ENCODE results near the gene OR51L1. TPM values are rescaled to one million over a fixed set of nuclear protein-coding genes. Genes with fewer than 3 reads are reported as not detected.
"Not testable (repeated sequence)": the region's sequence is repeated elsewhere in the genome, so short reads cannot be mapped to it uniquely, and the experiment has no call there.

OR51L1 gene
- polyA plus RNA-seq (2013, experiment 1 of 2): not detected
- polyA plus RNA-seq (2013, experiment 2 of 2): not detected

- no CpG with 5 or more reads among the region's 2 CpGs for WGBS (ENCODE audit: extremely low coverage, insufficient coverage, low lambda C conversion rate)
- Histone ChIP-seq H3K9ac (ENCODE audit: low read length) (no peak within 1 kb of the TSS), H2BK120ac (ENCODE audit: low read depth, low read length) (no peak within 1 kb of the TSS), H3K4me3 (ENCODE audit: low read length) (no peak within 1 kb of the TSS), H3K27me3 (ENCODE audit: insufficient read depth, low read length, poor library complexity) (no peaks in the 10 kb centered on the region), H3K4ac (ENCODE audit: low read depth, low read length) (no peak within 1 kb of the TSS), H3K36me3 (ENCODE audit: control insufficient read depth, insufficient read depth, low read length) (no peaks in the 10 kb centered on the region), H4K5ac (ENCODE audit: low read length) (no peak within 1 kb of the TSS), H3K56ac (ENCODE audit: low read length) (no peak within 1 kb of the TSS), H3K18ac (ENCODE audit: low read length) (no peak within 1 kb of the TSS), H3K79me2 (ENCODE audit: control insufficient read depth, insufficient read depth, low read length) (no peaks in the 10 kb centered on the region), H3K79me1 (ENCODE audit: low read length) (no peaks in the 10 kb centered on the region), H4K8ac (ENCODE audit: low read depth, low read length) (no peak within 1 kb of the TSS), H2BK15ac (replicated peaks; ENCODE audit: low read depth) (no peak within 1 kb of the TSS), H3K4me1 (ENCODE audit: control insufficient read depth, low read depth, low read length) (no peaks in the 10 kb centered on the region), H3K23ac (ENCODE audit: low read length) (no peak within 1 kb of the TSS), H3K4me2 (ENCODE audit: low read length) (no peak within 1 kb of the TSS), H2BK5ac (ENCODE audit: low read length) (no peak within 1 kb of the TSS), H3K27ac (ENCODE audit: low read depth, low read length) (no peak within 1 kb of the TSS), H2AK5ac (ENCODE audit: low read length) (no peak within 1 kb of the TSS)
- no peak for DNase-seq
Observed at GRCh38 chr11:4994551-4994950, at the start of gene OR51L1. TSS of gene OR51L1 (plus strand) at chr11:4994851. CDS start at chr11:4998983, 4,132 bp downstream.

GRCh38 chr11:4947505-4947904, 47.1 kb upstream of the OR51L1 start, which contains the start of gene OR51A4:
TSS of gene OR51A4 (minus strand) at chr11:4947605. CDS start at chr11:4947100, 505 bp downstream.
- DNase-seq: no peak
- Histone ChIP-seq H3K27ac (ENCODE audit: low read depth, low read length) (no peak within 1 kb of the TSS), H3K27me3 (ENCODE audit: insufficient read depth, low read length, poor library complexity) (no peaks in the 10 kb centered on the region), H3K23ac (ENCODE audit: low read length) (no peak within 1 kb of the TSS), H3K18ac (ENCODE audit: low read length) (no peak within 1 kb of the TSS), H4K5ac (ENCODE audit: low read length) (no peak within 1 kb of the TSS), H3K9ac (ENCODE audit: low read length) (no peak within 1 kb of the TSS), H3K4me1 (ENCODE audit: control insufficient read depth, low read depth, low read length) (no peaks in the 10 kb centered on the region), H3K36me3 (ENCODE audit: control insufficient read depth, insufficient read depth, low read length) (no peaks in the 10 kb centered on the region), H3K79me2 (ENCODE audit: control insufficient read depth, insufficient read depth, low read length) (no peaks in the 10 kb centered on the region), H2BK5ac (ENCODE audit: low read length) (no peak within 1 kb of the TSS), H2BK120ac (ENCODE audit: low read depth, low read length) (no peak within 1 kb of the TSS), H3K79me1 (ENCODE audit: low read length) (no peaks in the 10 kb centered on the region), H3K4me2 (ENCODE audit: low read length) (no peak within 1 kb of the TSS), H3K56ac (ENCODE audit: low read length) (no peak within 1 kb of the TSS), H3K4me3 (ENCODE audit: low read length) (no peak within 1 kb of the TSS), H4K8ac (ENCODE audit: low read depth, low read length) (no peak within 1 kb of the TSS), H3K4ac (ENCODE audit: low read depth, low read length) (no peak within 1 kb of the TSS), H2AK5ac (ENCODE audit: low read length) (no peak within 1 kb of the TSS), H2BK15ac (replicated peaks; ENCODE audit: low read depth) (no peak within 1 kb of the TSS)

GRCh38 chr11:4955613-4956012, 39.0 kb upstream of the OR51L1 start, which contains the start of gene OR51A2:
TSS of gene OR51A2 (minus strand) at chr11:4955713. CDS start at chr11:4955713, 0 bp downstream.
- not testable (repeated sequence) for H4K8ac ChIP-seq (ENCODE audit: low read depth, low read length); H3K79me2 ChIP-seq (ENCODE audit: control insufficient read depth, insufficient read depth, low read length); H2BK120ac ChIP-seq (ENCODE audit: low read depth, low read length); H3K4me1 ChIP-seq (ENCODE audit: control insufficient read depth, low read depth, low read length); H2BK15ac ChIP-seq (replicated peaks; ENCODE audit: low read depth); H4K5ac ChIP-seq (ENCODE audit: low read length); H3K23ac ChIP-seq (ENCODE audit: low read length); H3K18ac ChIP-seq (ENCODE audit: low read length); H3K56ac ChIP-seq (ENCODE audit: low read length); H3K27ac ChIP-seq (ENCODE audit: low read depth, low read length); H2AK5ac ChIP-seq (ENCODE audit: low read length); H2BK5ac ChIP-seq (ENCODE audit: low read length); H3K36me3 ChIP-seq (ENCODE audit: control insufficient read depth, insufficient read depth, low read length); H3K79me1 ChIP-seq (ENCODE audit: low read length); H3K9ac ChIP-seq (ENCODE audit: low read length); DNase-seq; H3K27me3 ChIP-seq (ENCODE audit: insufficient read depth, low read length, poor library complexity); H3K4me2 ChIP-seq (ENCODE audit: low read length); H3K4ac ChIP-seq (ENCODE audit: low read depth, low read length); H3K4me3 ChIP-seq (ENCODE audit: low read length)
- no CpG with 5 or more reads among the region's 2 CpGs for WGBS (ENCODE audit: extremely low coverage, insufficient coverage, low lambda C conversion rate)

- H2AK5ac ChIP-seq (ENCODE audit: low read length): no peak overlapping the region
- H3K56ac ChIP-seq (ENCODE audit: low read length): no peak overlapping the region
- H3K9ac ChIP-seq (ENCODE audit: low read length): no peak overlapping the region
- no peaks in the 10 kb centered on the region for H3K79me1 ChIP-seq (ENCODE audit: low read length)
- H3K4me3 ChIP-seq (ENCODE audit: low read length): no peak overlapping the region
- H2BK15ac ChIP-seq (replicated peaks; ENCODE audit: low read depth): no peak overlapping the region
- H3K27me3 ChIP-seq (ENCODE audit: insufficient read depth, low read length, poor library complexity): no peaks in the 10 kb centered on the region
- H3K4ac ChIP-seq (ENCODE audit: low read depth, low read length): no peak overlapping the region
- no peak overlapping the region for H4K5ac ChIP-seq (ENCODE audit: low read length)
- no peak overlapping the region for H4K8ac ChIP-seq (ENCODE audit: low read depth, low read length)
- WGBS (ENCODE audit: extremely low coverage, insufficient coverage, low lambda C conversion rate): no CpG with 5 or more reads among the region's 4 CpGs
- no peak overlapping the region for H3K4me2 ChIP-seq (ENCODE audit: low read length)
- H3K79me2 ChIP-seq (ENCODE audit: control insufficient read depth, insufficient read depth, low read length): no peaks in the 10 kb centered on the region
- no peaks in the 10 kb centered on the region for H3K36me3 ChIP-seq (ENCODE audit: control insufficient read depth, insufficient read depth, low read length)
- no peaks in the 10 kb centered on the region for H3K4me1 ChIP-seq (ENCODE audit: control insufficient read depth, low read depth, low read length)
- no peak overlapping the region for H3K18ac ChIP-seq (ENCODE audit: low read length)
- H2BK120ac ChIP-seq (ENCODE audit: low read depth, low read length): no peak overlapping the region
- H3K23ac ChIP-seq (ENCODE audit: low read length): no peak overlapping the region
- no peak overlapping the region for H3K27ac ChIP-seq (ENCODE audit: low read depth, low read length)
- no peak overlapping the region for H2BK5ac ChIP-seq (ENCODE audit: low read length)
- no peak for DNase-seq
Observed at GRCh38 chr11:4957396-4957795, 37.3 kb upstream of the OR51L1 start.

- Histone ChIP-seq H2BK120ac (ENCODE audit: low read depth, low read length) (no peak overlapping the region), H3K27ac (ENCODE audit: low read depth, low read length) (no peak overlapping the region), H2AK5ac (ENCODE audit: low read length) (no peak overlapping the region), H3K4me1 (ENCODE audit: control insufficient read depth, low read depth, low read length) (no peaks in the 10 kb centered on the region), H4K8ac (ENCODE audit: low read depth, low read length) (no peak overlapping the region), H3K27me3 (ENCODE audit: insufficient read depth, low read length, poor library complexity) (no peaks in the 10 kb centered on the region), H3K79me1 (ENCODE audit: low read length) (no peaks in the 10 kb centered on the region), H2BK5ac (ENCODE audit: low read length) (no peak overlapping the region), H3K9ac (ENCODE audit: low read length) (no peak overlapping the region), H2BK15ac (replicated peaks; ENCODE audit: low read depth) (no peak overlapping the region), H3K4ac (ENCODE audit: low read depth, low read length) (no peak overlapping the region), H4K5ac (ENCODE audit: low read length) (no peak overlapping the region), H3K4me3 (ENCODE audit: low read length) (no peak overlapping the region), H3K23ac (ENCODE audit: low read length) (no peak overlapping the region), H3K4me2 (ENCODE audit: low read length) (no peak overlapping the region), H3K79me2 (ENCODE audit: control insufficient read depth, insufficient read depth, low read length) (no peaks in the 10 kb centered on the region), H3K56ac (ENCODE audit: low read length) (no peak overlapping the region), H3K36me3 (ENCODE audit: control insufficient read depth, insufficient read depth, low read length) (no peaks in the 10 kb centered on the region), H3K18ac (ENCODE audit: low read length) (no peak overlapping the region)
- WGBS (ENCODE audit: extremely low coverage, insufficient coverage, low lambda C conversion rate): no CpG with 5 or more reads among the region's 3 CpGs
- DNase-seq: no peak
Observed at GRCh38 chr11:4960877-4961276, 33.8 kb upstream of the OR51L1 start.

- Histone ChIP-seq H2AK5ac (ENCODE audit: low read length) (no peak overlapping the region), H3K79me2 (ENCODE audit: control insufficient read depth, insufficient read depth, low read length) (no peaks in the 10 kb centered on the region), H3K27me3 (ENCODE audit: insufficient read depth, low read length, poor library complexity) (no peaks in the 10 kb centered on the region), H3K9ac (ENCODE audit: low read length) (no peak overlapping the region), H2BK15ac (replicated peaks; ENCODE audit: low read depth) (no peak overlapping the region), H3K23ac (ENCODE audit: low read length) (no peak overlapping the region), H4K5ac (ENCODE audit: low read length) (no peak overlapping the region), H4K8ac (ENCODE audit: low read depth, low read length) (no peak overlapping the region), H3K36me3 (ENCODE audit: control insufficient read depth, insufficient read depth, low read length) (no peaks in the 10 kb centered on the region), H3K4me2 (ENCODE audit: low read length) (no peak overlapping the region), H2BK120ac (ENCODE audit: low read depth, low read length) (no peak overlapping the region), H3K27ac (ENCODE audit: low read depth, low read length) (no peak overlapping the region), H3K4ac (ENCODE audit: low read depth, low read length) (no peak overlapping the region), H3K56ac (ENCODE audit: low read length) (no peak overlapping the region), H3K4me1 (ENCODE audit: control insufficient read depth, low read depth, low read length) (no peaks in the 10 kb centered on the region), H2BK5ac (ENCODE audit: low read length) (no peak overlapping the region), H3K79me1 (ENCODE audit: low read length) (no peaks in the 10 kb centered on the region), H3K18ac (ENCODE audit: low read length) (no peak overlapping the region), H3K4me3 (ENCODE audit: low read length) (no peak overlapping the region)
- no CpG with 5 or more reads among the region's 1 CpG for WGBS (ENCODE audit: extremely low coverage, insufficient coverage, low lambda C conversion rate)
- DNase-seq: no peak
Observed at GRCh38 chr11:4962816-4963215, 31.8 kb upstream of the OR51L1 start.
